Measurements from ENCODE around the gene FAR2.
"Not testable (repeated sequence)": the region's sequence is repeated elsewhere in the genome, so short reads cannot be mapped to it uniquely, and the experiment has no call there.

The FAR2 gene

DNA sequence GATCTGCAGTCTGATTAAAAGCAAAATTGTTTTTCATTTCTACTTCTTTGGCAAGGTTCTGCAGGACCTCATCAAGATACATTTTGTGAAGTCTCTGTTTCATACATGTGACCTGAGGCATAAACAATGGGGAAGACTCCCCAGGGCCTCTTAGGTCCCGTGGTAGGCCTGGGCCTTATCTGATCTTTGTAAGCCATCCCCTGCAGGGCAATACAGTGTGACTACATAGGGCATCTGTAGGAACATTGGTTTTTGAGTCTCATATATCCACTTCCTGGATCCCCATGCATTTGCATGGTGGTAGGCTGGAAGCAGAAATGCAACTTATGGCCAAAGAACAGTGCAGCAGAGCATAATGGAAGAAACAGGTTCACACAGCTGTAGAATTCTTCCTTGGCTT lies 6.0 kb downstream of the FAR2 start:
- no peak for DNase-seq

DNA sequence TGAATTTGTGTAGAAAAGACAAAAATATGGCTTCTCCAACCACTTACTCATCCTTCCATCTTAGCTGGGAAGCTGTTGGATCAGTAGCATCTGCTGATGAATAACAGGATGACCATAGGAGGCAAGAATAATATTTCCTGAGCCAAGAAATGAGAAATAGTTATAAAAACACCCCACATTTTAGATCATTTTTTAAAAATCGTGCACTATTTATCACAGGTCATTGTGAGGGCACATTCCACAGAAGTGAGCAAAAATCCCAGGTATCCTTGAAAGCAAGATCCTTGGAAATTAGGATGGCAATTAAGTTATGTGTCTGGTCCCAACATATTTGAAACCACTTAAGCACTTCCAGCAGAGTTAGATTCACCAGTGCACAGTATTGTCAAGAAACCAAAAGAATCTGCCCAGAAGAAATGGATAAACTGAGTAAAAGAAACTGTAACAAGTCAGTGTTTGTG lies 8.4 kb downstream of the FAR2 start:
- no peak for DNase-seq

- no peak for DNase-seq
Measured at GRCh38 chr12:29158115-29158763, 9.2 kb downstream of the FAR2 start.

DNA sequence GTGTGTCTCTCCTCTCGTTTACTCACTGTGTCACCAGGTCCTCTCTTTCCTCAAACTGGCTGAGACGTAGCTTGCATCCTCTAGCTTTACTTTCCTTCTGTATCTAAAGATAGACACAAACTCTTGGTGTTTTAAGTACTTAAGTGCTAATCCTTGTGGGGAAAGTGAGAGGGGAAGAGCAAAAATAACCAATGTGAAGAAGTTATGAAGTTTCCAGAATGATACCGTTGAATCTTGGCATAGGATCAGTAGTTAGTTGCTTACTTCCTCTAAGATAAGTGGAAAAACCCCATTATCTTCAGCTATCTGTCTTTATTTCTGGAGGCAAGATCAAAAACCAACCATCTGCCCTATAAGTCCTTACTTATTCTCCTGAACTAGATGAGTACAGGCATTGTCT lies 10.6 kb downstream of the FAR2 start:
- no peak for DNase-seq

GRCh38 chr12:29160230-29160629 lies 11.2 kb downstream of the FAR2 start:
- no peak for DNase-seq

DNA sequence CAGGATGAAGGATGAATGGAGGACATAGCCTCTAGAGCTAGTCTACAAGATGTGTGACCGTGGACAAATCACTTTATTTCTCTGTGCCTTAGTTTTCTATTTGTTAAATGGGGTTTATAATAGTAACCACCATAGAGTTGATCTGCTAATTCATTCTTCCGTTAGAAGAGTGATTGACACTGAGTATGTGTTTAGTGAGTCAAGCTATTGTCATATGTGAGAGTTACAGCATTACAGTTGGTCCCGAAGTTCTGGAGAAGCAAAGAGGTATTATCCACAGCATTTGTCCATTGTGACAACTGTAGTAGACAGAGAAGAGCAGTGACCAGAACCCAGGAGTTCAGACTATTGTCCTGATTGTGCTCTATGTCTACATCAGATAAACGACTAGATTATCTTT lies 14.1 kb downstream of the FAR2 start:
- DNase-seq: no peak

DNA sequence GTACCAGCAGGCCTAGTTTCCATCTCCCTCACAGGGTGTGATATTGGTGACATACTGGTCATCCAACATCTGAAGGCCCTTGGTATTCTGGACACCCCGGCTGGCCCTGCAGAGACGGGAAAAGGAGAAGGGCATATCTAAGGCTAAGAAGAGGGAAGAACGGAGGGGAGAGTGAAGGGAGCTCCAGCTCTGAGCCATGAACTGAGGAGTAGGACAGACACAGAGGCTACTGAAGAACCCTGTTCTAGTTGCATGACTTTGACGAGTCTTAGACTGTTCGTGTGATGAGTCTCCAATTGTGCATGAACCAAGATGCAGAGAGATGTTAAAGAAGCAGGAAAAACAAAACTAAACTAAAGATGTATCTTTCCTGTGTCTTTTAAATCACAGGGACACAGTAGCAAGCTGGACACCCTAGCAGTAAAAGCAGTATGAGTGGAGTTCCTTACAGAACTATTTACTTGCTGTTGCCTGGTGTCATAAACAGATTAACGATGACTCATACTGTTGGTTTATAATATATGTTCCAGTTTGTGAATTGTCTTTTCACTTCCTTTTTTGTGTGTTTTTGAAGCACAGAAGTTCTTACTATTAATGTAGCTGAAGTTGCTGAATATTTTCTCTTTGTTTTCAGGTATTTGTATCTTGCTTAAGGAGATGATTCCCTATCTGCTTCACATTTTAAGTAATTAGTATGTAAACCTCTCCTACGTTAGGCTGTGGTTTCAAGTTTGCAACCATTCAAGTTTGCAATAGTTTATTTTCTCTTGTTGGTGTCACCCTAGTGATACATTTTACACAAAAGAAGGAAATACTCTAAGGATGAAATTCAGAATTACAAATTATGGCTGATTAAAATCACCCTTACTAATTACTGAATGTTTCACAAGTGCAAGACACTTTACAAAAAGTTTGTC lies 15.7 kb downstream of the FAR2 start:
- DNase-seq: no peak

DNA sequence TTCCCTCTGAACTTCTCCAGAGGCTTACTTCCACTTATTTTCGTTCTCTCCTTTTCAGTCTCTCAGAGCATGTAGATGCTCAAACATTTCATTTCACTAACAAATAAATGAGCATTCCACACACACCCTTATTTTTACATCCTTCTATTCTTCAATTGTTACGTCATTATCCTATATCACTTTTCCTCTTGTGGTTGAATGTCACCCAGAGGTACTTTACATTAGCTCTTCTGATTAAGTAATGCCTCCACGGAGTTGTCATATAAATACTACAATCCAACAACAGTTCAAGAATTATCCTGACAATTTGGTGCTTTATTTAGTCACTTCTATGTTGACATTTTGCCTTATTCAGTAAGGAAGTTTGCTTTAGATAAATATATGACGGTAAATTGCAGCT lies 18.4 kb downstream of the FAR2 start:
- DNase-seq: no peak

DNA sequence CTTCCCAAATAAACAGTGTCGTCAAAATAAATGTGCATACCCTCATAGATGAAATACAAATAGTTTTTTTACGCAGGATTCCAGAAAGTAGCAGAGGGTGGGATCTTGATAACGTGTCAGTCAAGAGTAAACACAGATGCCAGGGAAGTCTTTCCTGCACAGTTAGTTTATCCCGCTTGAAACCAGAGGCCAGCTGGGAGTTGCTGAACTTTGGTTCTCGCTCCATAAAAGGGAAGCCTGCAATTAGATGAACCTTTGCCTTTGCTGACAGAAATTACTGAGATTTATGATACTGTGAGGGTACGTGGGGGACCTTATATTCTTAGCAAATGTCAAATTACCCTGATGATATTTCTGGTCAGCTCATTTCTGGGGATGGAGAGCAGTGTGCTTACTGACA lies 18.9 kb downstream of the FAR2 start:
- no peak for DNase-seq

- not testable (repeated sequence) for DNase-seq
Measured at GRCh38 chr12:29169978-29170377, 20.9 kb downstream of the FAR2 start.

DNA sequence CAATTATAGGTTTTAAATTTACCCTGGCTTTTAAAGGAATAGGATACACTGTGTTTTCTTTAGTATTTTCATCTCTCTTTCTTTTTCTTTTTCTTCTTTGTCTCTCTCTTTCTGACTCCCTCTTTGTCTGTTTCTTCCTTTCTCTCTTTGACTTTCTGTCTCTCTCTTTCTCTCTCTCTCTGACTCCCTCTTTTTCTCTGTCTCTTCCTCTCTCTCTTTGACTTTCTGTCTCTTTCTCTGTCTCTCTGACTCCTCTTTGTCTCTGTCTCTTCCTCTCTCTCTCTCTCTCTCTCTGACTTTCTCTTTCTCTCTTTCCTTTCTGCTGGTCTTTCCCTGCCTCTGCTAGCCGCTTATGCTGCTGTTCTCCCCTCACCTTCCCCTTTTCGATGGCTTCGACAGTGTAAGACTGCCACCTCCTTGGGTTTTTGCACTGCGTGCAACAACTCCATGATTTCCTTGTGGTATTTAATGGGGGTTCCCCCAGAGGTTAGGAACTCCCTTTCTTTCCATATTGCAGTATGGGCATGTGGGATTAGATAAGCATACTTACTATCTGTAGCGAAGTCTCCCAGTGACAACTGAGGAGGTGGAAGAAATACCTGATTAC lies 21.5 kb downstream of the FAR2 start:
- DNase-seq: not testable (repeated sequence)

DNA sequence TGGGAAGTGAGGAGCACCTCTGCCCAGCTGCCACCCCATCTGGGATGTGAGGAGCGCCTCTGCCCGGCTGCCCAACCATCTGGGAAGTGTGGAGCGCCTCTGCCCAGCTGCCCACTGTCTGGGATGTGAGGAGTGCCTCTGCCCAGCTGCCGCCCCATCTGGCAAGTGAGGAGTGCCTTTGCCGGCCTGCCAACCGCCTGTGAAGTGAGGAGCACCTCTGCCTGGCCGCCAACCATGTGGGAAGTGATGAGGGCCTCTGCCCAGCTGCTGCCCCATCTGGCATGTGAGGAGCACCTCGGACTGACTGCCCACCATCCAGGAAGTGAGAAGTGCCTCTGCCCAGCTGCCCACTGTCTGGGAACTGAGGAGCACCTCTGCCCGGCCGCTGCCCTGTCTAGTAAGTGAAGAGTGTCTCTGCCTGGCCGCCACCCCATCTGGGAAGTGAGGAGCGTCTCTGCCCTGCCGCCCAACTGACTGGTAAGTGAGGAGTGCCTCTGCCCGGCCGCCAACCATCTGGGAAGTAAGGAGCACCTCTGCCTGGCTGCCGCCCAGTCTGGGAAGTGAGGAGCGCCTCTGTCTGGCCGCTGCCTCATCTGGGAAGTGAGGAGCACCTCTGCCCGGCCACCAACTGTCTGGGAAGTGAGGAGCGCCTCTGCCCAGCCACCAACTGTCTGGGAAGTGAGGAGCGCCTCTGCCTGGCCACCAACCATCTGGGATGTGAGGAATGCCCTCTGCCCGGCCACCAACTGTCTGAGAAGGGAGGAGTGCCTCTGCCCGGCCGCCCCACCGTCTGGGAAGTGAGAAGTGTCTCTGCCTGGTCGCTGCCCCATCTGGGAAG lies 22.6 kb downstream of the FAR2 start:
- DNase-seq: no peak

GRCh38 chr12:29176941-29177340 lies 27.9 kb downstream of the FAR2 start:
- DNase-seq: no peak

GRCh38 chr12:29182247-29182646 lies 33.2 kb downstream of the FAR2 start:
- not testable (repeated sequence) for DNase-seq

DNA sequence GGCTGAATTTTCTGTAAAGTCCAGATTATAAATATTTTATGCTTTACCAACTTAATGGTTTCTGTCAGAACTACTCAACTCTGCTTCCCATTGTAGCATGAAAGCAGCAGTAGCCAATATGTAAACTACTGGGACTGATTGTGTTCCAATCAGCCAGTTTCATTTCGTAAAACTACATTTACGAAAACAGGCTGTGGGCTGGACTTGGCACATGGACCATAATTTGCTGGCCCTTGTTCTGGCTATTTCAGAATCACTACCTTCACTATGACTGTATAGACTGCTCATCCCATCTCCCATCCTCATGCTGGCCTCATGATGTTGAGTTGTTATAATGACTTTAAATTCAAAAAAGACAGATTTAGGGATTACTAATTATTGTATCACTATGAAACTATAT lies 38.7 kb downstream of the FAR2 start:
- DNase-seq: no peak

DNA sequence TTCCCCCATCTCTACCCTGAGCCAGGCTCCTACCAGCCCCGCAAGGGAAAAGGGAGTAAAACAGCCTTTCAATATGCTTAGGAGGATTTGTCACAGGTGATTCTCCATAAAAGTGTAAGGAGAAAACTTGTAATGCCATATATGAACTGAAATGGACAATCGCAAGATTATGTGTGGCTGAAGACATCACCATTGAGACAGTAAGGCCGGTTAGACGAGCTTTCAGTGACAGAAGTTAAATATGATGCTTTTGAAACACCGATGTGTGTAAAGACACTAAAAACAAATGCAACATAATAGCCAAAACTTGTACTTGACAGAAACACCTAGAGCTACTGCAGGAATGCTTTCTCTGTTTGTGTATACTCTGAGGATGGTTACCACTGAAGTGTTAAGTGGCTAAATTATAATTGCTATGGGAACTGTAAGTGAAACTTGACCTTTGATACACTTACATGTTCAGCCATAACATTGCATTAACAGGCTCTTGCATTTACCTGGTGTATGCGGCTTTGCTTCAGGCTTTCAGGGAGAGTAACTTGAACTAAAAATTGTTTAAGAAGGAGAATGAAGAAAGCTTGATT lies 42.3 kb downstream of the FAR2 start:
- no peak for DNase-seq

GRCh38 chr12:29198901-29199300 lies 49.8 kb downstream of the FAR2 start:
- no peak for DNase-seq

- DNase-seq: no peak
Measured at GRCh38 chr12:29200586-29200985, 51.5 kb downstream of the FAR2 start.

GRCh38 chr12:29201296-29201695 lies 52.2 kb downstream of the FAR2 start:
- no peak for DNase-seq

GRCh38 chr12:29201746-29202145 lies 52.7 kb downstream of the FAR2 start:
- no peak for DNase-seq

DNA sequence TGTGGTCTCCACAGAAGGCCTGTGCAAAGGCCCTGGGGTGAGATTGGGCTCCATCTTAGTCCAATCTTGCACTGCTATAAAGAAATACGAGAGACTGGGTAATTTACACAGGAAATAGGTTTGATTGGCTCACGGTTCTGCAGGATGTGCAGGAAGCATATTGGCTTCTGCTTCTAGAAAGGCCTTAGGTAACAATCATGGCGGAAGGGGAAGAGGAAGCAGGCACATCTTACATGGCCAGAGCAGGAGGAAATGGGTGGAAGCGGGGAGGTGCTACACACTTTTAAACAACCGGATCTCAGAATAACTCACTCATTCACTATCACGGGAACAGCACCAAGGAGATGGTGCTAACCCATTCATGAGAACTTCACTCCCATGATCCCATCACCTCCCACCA lies 55.4 kb downstream of the FAR2 start:
- no peak for DNase-seq

DNA sequence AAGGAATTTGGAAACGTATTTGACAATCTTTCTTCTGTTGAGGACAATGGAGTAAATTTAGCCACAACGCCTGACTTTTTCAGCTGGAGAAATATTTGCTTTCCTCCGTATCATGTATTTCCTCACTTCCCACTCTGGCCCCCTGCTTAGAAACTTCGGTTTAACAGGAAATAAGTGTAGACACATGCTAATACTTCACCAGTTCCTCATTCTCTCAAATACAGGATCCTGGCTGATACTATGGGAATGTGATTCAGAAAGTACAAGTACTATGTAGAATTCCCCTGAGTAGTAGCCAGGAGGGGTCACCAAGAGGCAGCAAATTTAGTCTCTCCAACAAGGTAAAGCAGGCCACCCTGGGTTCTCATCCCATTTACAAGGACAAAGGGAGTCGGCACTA lies 58.0 kb downstream of the FAR2 start:
- DNase-seq: no peak

DNA sequence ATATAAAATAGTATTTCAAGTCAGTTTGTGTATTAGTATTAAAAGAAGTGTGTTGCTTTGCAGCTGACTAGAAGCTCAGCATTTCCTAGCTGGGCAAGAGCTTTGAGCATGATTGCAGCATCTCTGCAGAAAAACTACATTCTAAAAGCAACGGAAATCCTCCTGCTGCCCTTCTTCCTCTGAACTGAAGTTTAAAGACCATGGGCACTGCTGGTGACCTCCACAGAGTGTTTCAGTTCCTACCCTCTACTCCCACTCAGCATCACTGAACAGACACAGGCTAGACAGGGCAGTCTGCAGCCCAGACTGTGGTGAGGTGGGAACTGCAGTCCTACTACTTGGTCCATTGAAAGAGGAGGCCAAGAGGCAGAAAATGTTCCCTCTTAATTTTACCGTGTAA lies 59.0 kb downstream of the FAR2 start:
- no peak for DNase-seq
